Neutrophil (primary cell): ENCODE data around the gene ANKLE2.

ENCODE experiments used
- H3K27ac ChIP-seq: fragments of 200-600 bp; sonication (generic); 2 replicates; pipeline ENCODE4 v1.5.1; 2016; ENCODE audit warnings: mild to moderate bottlenecking, moderate library complexity
- H3K27me3 ChIP-seq: fragments of 200-600 bp; sonication (generic); 2 replicates; pipeline ENCODE4 v1.6.0; 2016; ENCODE audit warnings: mild to moderate bottlenecking
- H3K36me3 ChIP-seq: fragments of 200-600 bp; sonication (generic); 2 replicates; pipeline ENCODE4 v1.5.1; 2017
- H3K4me1 ChIP-seq, 2 experiments: fragments of 200-600 bp in 1 of 2; sonication (generic) in 1 of 2; 1 replicate in 1 of 2; 2 replicates in 1 of 2; pipeline versions ENCODE4 v1.5.1 to v1.6.1; 2013 to 2016; ENCODE audit warnings: low read depth in 1 of 2, low read length in 1 of 2, mild to moderate bottlenecking in 1 of 2, moderate library complexity in 1 of 2; ENCODE audit not compliant: control insufficient read depth in 1 of 2, insufficient read depth in 1 of 2
- H3K4me3 ChIP-seq, 2 experiments: fragments of 200-600 bp in 1 of 2; sonication (generic) in 1 of 2; 1 replicate in 1 of 2; 2 replicates in 1 of 2; pipeline ENCODE4 v1.5.1; 2013 to 2016; ENCODE audit warnings: low read depth in 1 of 2, low read length in 1 of 2, mild to moderate bottlenecking in 1 of 2, moderate library complexity in 1 of 2
- H3K9me3 ChIP-seq: fragments of 200-600 bp; sonication (generic); 2 replicates; pipeline ENCODE4 v1.5.1; 2016
- TF ChIP-seq, protein P1 (sequence below): fragments of 200-600 bp; sonication (generic); IDR thresholded peaks from 2 replicates; pipeline ENCODE4 v1.5.1; 2016; ENCODE audit warnings: antibody characterized with exemption

The ANKLE2 gene

GRCh38 chr12:132784580-132784979, 22.9 kb upstream of the ANKLE2 start:
- Histone ChIP-seq H3K27me3 (no peaks in the 10 kb centered on the region), H3K36me3 (peaks cover 87% of the 10 kb centered on the region), H3K9me3 (no peaks in the 10 kb centered on the region), H3K27ac (no peak overlapping the region), H3K4me1 (no peaks in the 10 kb centered on the region), H3K4me3 (no peak overlapping the region)
- TF ChIP-seq, protein P1, sequence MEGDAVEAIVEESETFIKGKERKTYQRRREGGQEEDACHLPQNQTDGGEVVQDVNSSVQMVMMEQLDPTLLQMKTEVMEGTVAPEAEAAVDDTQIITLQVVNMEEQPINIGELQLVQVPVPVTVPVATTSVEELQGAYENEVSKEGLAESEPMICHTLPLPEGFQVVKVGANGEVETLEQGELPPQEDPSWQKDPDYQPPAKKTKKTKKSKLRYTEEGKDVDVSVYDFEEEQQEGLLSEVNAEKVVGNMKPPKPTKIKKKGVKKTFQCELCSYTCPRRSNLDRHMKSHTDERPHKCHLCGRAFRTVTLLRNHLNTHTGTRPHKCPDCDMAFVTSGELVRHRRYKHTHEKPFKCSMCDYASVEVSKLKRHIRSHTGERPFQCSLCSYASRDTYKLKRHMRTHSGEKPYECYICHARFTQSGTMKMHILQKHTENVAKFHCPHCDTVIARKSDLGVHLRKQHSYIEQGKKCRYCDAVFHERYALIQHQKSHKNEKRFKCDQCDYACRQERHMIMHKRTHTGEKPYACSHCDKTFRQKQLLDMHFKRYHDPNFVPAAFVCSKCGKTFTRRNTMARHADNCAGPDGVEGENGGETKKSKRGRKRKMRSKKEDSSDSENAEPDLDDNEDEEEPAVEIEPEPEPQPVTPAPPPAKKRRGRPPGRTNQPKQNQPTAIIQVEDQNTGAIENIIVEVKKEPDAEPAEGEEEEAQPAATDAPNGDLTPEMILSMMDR: no peak

DNA sequence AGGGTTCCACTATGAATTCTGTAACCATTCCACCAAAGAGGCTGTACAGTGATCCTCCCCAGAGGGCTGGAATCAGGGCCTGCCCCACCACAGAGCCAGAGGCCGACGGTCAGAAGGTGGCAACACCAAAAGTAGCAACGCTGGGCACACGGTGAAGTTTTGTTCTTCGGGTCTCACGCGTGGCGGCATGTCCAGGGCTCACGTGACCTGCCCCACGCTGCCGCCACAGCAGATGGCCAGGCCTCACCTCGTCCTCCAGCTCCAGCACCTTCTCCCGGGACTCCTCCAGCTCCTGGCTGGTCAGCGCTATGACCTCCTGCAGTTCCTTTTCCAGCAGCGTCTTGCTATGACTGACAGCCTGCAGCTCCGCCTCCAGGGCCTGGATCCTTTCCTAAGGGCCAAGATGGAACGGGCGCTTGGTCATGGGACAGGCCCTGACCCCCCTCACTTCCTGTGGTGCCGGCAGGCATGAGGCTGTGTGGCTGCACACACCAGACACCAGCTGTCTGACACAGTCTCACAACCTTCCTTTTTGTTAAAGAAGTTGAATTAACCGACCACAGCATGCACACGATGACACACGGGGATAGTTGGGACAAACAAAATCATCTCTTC, 22.4 kb upstream of the ANKLE2 start:
- Histone ChIP-seq H3K9me3 (no peaks in the 10 kb centered on the region), H3K27ac (no peak overlapping the region), H3K4me3 (no peak overlapping the region), H3K27me3 (no peaks in the 10 kb centered on the region), H3K36me3 (peaks cover 87% of the 10 kb centered on the region), H3K4me1 (no peaks in the 10 kb centered on the region)
- TF ChIP-seq, protein P1: no peak

- Histone ChIP-seq H3K27ac (no peak overlapping the region), H3K9me3 (no peaks in the 10 kb centered on the region), H3K4me3 (no peak overlapping the region), H3K36me3 (peaks cover 93% of the 10 kb centered on the region), H3K27me3 (no peaks in the 10 kb centered on the region), H3K4me1 (no peaks in the 10 kb centered on the region)
- TF ChIP-seq, protein P1: no peak
Observed at GRCh38 chr12:132781938-132782337, 20.3 kb upstream of the ANKLE2 start.

- Histone ChIP-seq H3K36me3 (peaks cover 95% of the 10 kb centered on the region), H3K9me3 (no peaks in the 10 kb centered on the region), H3K27me3 (no peaks in the 10 kb centered on the region), H3K4me1 (no peaks in the 10 kb centered on the region), H3K4me3 (no peak overlapping the region), H3K27ac (no peak overlapping the region)
- TF ChIP-seq, protein P1: no peak
Observed at GRCh38 chr12:132779781-132780353, 18.2 kb upstream of the ANKLE2 start.

- Histone ChIP-seq H3K27me3 (no peaks in the 10 kb centered on the region), H3K36me3 (peaks cover 85% of the 10 kb centered on the region), H3K9me3 (no peaks in the 10 kb centered on the region), H3K4me1 (peaks cover under 1% of the 10 kb centered on the region in 2 experiments), H3K4me3 (no peak overlapping the region), H3K27ac (no peak overlapping the region)
- TF ChIP-seq, protein P1: no peak
Observed at GRCh38 chr12:132777614-132778013, 16.0 kb upstream of the ANKLE2 start.
